HG02852 (cell line): ENCODE measurements around the gene PRKN.

Experiments used
- ATAC-seq: cut with Tn5 transposase; IDR thresholded peaks from one replicate; pipeline ENCODE4 v1.9.1; 2021; ENCODE audit warnings: mild to moderate bottlenecking, moderate library complexity; ENCODE audit not compliant: unreplicated experiment

Gene PRKN

DNA sequence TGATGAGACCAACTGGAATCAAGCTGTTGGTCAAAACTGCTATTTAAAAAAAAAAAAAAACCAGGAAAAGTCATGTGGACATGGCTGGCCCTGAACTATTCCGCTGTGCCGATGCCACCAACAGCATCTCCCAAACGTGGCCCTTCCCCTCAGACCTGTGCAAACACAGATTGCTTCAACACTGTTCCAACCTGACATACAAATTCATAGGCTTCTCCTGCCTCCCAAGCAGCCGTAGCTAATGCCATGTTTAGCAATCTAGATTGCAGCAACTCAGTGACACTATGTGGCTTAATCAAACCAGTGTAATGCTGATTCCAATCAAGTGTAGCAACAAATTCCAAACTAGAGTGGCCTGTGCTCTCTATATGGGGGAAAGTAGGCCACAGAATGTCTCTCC lies 16.2 kb downstream of the PRKN start:
- no peak for ATAC-seq

GRCh38 chr6:162710936-162711335 lies 16.6 kb downstream of the PRKN start:
- ATAC-seq, result no peak

DNA sequence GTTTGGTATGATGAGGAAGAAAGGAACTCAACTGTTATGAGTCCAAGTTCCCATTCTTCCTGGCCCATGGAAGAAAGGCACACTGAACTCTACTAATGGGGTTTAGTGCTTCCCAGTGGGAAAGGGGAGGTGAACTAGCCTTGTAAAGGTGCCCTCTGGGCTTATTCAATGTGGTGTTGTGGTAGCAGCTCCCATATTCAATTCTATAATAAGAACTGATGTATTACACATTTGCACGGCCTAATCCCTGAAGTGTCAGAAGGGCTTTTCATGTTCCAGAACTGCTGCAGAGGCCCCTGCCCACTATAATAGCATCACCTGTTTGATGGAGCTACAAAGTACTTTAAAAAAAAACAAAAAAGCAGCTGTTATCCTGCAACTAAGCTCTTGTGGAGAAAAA lies 17.1 kb downstream of the PRKN start:
- ATAC-seq, result no peak

GRCh38 chr6:162709431-162709830 lies 18.1 kb downstream of the PRKN start:
- ATAC-seq, result no peak

DNA sequence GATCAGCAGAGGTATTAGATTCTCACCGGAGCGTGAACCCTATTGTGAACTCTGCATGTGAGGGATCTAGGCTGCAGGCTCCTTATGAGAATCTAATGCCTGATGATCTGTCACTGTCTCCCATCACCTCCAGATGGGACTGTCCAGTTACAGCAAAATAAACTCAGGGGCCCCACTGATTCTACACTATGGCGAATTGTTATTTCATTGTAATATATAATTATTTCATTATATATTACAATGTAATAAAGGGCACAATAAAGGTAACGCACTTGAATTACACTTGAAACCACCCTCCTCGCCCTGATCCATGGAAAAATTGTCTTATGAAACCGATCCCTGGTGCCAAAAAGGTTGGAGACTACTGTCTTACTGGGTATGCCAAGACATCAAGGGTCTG lies 18.6 kb downstream of the PRKN start:
- ATAC-seq, result no peak

DNA sequence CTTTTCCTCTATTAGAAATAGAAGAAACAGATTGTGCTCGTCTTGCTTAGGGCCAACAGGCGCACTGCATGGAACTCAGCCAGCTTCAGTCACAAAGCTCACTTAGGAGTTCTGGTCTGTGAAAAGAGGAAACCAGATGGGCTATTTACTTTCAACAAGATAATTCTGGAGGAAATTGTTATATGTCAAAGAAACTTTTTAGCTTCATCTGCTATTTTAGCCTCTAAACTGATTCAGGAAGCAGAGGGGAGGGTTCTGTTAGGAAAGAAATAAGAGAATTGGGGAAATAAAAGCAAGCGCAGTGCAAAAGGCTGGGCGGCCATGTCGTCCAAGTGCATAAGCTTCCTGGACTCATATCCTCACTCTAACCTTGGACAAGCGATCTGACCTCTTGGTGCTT lies 21.3 kb downstream of the PRKN start:
- ATAC-seq, result no peak

DNA sequence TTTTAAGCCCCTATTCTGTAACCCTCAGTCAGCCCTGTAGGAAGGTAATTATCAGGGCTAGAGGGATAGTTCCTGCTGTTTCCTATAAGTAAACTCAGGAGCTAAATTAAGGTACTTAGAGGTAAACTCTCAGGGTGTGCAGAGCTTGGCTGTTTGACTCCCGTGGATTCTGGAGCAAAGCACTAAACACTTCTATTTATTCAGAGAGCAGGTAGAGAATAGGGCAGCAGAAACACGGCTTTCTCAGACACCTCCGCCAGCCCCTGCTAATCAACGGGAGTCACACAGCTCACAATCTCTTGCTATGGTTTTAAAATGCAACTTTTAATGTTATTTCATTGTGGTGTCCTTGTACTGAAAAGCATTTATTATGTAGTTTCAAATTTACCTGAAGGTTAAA lies 21.8 kb downstream of the PRKN start:
- no peak for ATAC-seq

- no peak for ATAC-seq
These were observed 23.6 kb downstream of the PRKN start for GRCh38 chr6:162704001-162704400.

DNA sequence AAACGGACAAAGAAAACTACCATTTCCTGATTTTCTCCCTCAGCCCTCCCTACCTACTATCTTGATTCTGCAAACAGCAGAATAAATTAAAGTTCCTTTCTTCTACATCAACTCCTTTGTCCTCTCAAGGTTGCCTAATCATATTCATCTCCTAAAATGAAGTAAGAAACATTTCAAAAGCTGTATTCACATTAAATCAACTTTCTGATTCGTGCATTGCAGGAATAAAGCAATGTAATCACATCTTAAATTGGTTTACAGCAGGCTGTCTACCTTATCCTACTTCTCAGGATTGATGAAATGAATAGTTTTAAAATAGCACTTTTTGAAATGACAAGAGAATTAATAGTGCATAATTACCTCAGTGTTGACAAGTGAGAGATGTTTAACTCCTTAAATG lies 25.1 kb downstream of the PRKN start:
- no peak for ATAC-seq

DNA sequence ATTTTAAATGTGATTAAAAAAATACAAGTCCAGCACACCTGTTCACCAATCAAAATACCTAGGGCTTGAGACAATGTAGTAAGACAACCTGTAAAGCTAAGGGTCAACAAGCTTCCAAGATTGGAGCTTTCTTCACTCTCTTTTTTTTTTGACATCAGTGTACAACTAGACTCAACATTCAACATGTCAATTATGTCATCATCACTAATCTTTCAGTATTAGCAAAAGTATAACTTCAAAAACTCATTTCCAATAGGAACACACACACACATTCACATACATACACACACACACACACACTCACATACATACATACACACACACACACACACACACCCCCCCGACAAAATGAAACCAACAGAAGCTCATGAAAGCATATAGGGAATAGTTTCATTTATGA lies 26.0 kb downstream of the PRKN start:
- no peak for ATAC-seq

DNA sequence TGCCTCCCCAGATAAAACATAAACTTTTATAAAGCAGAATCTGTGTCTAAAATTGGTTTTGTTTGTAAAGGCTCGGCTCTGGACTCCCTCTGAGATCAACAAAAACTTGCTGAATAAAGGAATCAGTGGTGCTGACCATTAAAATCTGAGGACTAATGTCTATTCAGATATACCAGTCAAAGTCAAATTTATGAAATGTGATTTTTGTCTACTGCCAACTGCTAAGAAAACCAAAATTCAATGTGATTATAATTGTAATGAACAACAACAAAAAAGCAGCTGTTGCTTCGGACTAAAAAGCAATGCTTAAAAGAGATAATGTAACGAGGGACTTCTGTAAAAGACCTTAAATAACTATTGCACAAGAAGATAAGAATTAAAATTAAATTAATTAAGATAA lies 26.6 kb downstream of the PRKN start:
- ATAC-seq, result no peak

DNA sequence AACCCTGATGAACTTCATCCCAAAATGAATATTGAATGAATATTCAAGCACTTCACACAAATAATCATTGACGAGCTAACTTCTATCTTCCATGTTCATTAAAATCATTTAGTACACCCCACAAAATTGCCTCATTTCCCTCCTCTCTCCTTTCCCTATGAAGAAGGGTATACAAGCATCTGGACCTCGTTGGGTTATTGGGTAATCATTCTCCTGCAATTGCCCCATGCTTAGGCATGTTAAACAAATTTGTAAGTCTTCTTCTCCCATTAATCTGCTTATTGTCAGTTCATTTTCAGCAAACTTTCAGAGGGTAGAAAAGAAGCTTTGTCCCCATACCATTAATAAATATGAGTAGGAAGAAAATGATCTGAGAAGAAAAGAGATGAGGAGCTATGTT lies 27.6 kb downstream of the PRKN start:
- ATAC-seq, result no peak

GRCh38 chr6:162698440-162698839 lies 29.1 kb downstream of the PRKN start:
- no peak for ATAC-seq

DNA sequence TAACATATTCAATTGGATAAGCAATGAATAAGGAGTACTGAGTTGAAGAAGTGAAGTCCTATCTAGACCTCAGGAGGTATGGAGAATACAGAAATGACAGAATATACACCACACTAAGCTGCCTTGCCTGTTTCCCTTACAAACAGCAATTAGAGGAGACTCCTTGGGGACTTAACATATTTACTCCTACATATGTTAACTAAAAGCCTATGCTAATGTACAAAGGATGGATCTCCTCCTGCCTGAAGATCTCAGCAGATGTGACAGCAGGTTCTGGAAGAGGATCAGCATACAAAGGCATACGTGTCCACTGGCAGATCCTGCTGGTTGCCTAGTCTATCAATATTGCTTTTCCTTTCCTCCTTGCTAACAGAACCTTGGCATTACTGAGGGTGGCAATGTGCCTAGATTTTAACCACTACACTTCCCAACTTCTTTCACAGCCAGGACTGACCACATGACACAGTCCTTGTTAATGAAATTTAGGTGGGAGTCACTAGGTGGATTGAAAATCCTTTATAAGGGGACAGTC lies 29.6 kb downstream of the PRKN start:
- no peak for ATAC-seq

DNA sequence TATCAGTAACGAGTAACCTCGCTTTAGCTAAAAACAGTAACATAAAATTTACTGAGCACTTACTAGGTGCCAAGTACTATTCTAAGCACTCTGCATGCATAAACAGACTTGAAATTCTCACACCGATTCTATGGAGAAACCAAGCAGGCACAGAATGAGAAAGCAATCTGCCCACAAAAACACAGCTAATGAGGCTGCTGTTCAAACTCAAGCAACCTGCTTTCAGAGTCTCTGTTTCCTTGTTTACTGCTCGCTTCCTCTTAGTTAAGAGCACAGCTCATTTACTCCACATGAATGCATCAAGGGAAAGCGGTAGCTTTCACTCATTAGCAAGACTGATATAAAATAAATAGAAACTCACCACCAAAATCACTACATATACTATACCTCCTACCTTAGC lies 37.4 kb downstream of the PRKN start:
- no peak for ATAC-seq

DNA sequence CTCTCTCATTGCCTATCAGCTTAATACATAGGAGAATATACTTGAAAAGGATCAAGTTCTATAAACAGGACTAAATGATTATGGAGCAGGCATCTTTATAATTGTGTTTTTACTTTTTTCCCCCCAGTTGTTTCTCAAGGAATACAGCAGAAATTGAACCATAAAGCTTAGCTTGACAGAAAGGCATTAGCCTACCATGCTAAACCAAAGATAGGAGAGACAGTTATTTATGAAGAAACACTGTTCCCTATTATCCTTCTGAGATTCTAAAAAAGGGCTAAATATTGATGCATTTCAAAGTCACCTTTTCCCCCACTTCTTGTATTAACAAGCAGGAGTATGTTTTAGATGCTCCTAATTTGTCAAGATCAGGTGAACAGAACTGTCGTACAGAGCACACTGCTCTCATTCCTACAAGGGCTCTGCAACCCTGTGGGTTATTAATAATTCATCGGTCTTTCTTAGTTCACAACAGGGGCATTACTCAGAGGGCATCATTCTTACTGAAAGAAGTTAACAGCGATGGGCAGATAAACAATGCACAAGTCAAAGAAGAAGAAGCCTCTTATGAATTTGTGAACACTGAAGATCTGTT lies 38.7 kb downstream of the PRKN start:
- ATAC-seq, result no peak

DNA sequence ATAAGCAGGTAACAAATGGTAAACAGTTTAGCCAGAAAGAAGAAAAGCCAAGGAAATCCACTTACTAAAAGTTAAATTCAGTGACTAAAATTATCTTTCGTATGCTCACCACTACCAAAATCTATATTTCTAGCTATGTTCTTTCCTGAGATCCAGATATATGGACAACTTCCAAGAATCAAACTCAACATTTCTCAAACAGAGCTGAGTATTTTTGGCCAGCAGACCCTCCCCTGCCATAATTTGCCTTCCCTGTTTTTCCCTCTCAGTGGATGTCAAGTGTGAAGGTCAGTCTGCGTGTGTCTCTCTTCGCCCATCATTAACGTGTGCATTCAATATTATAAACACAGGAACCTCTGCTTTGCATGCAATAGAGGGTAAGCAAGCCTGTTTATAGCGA lies 42.0 kb downstream of the PRKN start:
- no peak for ATAC-seq

GRCh38 chr6:162684961-162685360 lies 42.6 kb downstream of the PRKN start:
- ATAC-seq, result no peak

- no peak for ATAC-seq
These were observed 43.5 kb downstream of the PRKN start for GRCh38 chr6:162684052-162684451.

DNA sequence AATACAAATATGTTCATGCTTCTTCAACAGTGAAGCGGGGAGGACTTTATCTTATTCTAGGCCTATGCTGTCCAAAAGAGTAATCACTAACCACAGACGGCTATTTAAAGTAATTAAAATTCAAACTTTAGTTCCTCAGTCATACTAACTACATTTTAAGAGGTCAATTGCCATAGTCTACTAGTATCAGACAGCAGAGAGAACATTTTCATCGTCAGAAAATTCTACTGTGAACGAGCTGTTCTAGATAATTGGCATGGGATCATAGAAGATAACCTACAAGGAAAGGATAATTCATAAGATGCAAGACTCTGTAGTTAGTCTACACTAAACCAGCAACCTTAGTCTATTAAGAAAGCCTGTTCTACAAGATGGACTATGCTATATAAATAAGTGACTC lies 44.4 kb downstream of the PRKN start:
- ATAC-seq, result no peak

GRCh38 chr6:162681447-162681846 lies 46.1 kb downstream of the PRKN start:
- ATAC-seq, result no peak

GRCh38 chr6:162680871-162681270 lies 46.7 kb downstream of the PRKN start:
- no peak for ATAC-seq

GRCh38 chr6:162680367-162680766 lies 47.2 kb downstream of the PRKN start:
- ATAC-seq, result no peak
